KMS-11 (cell line): Measurements from ENCODE around the gene LEFTY2.

Experiments
- H2AFZ ChIP-seq: fragments of 200-600 bp; sonication (generic); 2 replicates; pipeline ENCODE4 v1.6.1; 2016; ENCODE audit warnings: antibody characterized with exemption, mixed run types, low read depth
- H3K27ac ChIP-seq: fragments of 200-600 bp; sonication (generic); 2 replicates; pipeline ENCODE4 v1.6.1; 2016; ENCODE audit warnings: mild to moderate bottlenecking, mixed run types
- H3K27me3 ChIP-seq: fragments of 200-600 bp; sonication (generic); 2 replicates; pipeline ENCODE4 v1.6.1; 2017; ENCODE audit warnings: mild to moderate bottlenecking, low read depth, mixed run types, moderate library complexity; ENCODE audit not compliant: insufficient read depth
- H3K36me3 ChIP-seq: fragments of 200-600 bp; sonication (generic); 2 replicates; pipeline ENCODE4 v1.6.1; 2017; ENCODE audit warnings: mild to moderate bottlenecking, mixed run types; ENCODE audit not compliant: insufficient read depth
- H3K4me1 ChIP-seq: fragments of 200-600 bp; sonication (generic); 2 replicates; pipeline ENCODE4 v1.6.1; 2016; ENCODE audit warnings: mild to moderate bottlenecking, low read depth, mixed run types; ENCODE audit not compliant: poor library complexity, severe bottlenecking
- H3K4me2 ChIP-seq: fragments of 200-600 bp; sonication (generic); 2 replicates; pipeline ENCODE4 v1.7.0; 2016; ENCODE audit warnings: mild to moderate bottlenecking, mixed run types
- H3K4me3 ChIP-seq: fragments of 200-600 bp; sonication (generic); IDR thresholded peaks from 2 replicates; pipeline ENCODE4 v1.6.1; 2017; ENCODE audit warnings: low read depth, low read length, mixed read lengths; ENCODE audit not compliant: insufficient read depth
- H3K79me2 ChIP-seq: fragments of 200-600 bp; sonication (generic); 2 replicates; pipeline ENCODE4 v1.6.1; 2016; ENCODE audit warnings: low read depth, mixed run types; ENCODE audit not compliant: insufficient read depth
- H3K9ac ChIP-seq: fragments of 200-600 bp; sonication (generic); 2 replicates; pipeline ENCODE4 v1.6.1; 2016; ENCODE audit warnings: mild to moderate bottlenecking, mixed run types
- H4K20me1 ChIP-seq: fragments of 200-600 bp; sonication (generic); 2 replicates; pipeline ENCODE4 v1.6.1; 2016; ENCODE audit warnings: mild to moderate bottlenecking, mixed run types; ENCODE audit not compliant: insufficient read depth
- CTCF ChIP-seq: fragments of 200-600 bp; sonication (generic); conservative IDR thresholded peaks from 2 replicates; pipeline ENCODE4 v1.6.1; 2017; ENCODE audit warnings: low read depth, mild to moderate bottlenecking, antibody characterized with exemption, low read length, moderate library complexity, mixed read lengths

Gene LEFTY2

GRCh38 chr1:225918280-225918679, 22.7 kb downstream of the LEFTY2 start:
- no peak for TF ChIP-seq CTCF
- no peak overlapping the region for H3K4me3 ChIP-seq
- no peaks in the 10 kb centered on the region for H3K36me3 ChIP-seq
- H3K4me1 ChIP-seq = peaks cover 42% of the 10 kb centered on the region
- H3K27me3 ChIP-seq = no peaks in the 10 kb centered on the region
- H3K79me2 ChIP-seq = peaks cover 14% of the 10 kb centered on the region
- no peak overlapping the region for H3K4me2 ChIP-seq
- no peaks in the 10 kb centered on the region for H4K20me1 ChIP-seq
- no peak overlapping the region for H2AFZ ChIP-seq
- H3K9ac ChIP-seq = no peak overlapping the region
- no peak overlapping the region for H3K27ac ChIP-seq

GRCh38 chr1:225917536-225917935, 23.5 kb downstream of the LEFTY2 start:
- no peaks in the 10 kb centered on the region for H3K36me3 ChIP-seq
- H3K4me1 ChIP-seq = peaks cover 34% of the 10 kb centered on the region
- H3K9ac ChIP-seq = no peak overlapping the region
- H4K20me1 ChIP-seq = no peaks in the 10 kb centered on the region
- no peak overlapping the region for H3K4me2 ChIP-seq
- no peaks in the 10 kb centered on the region for H3K27me3 ChIP-seq
- peaks cover 7% of the 10 kb centered on the region for H3K79me2 ChIP-seq
- H2AFZ ChIP-seq = no peak overlapping the region
- no peak overlapping the region for H3K4me3 ChIP-seq
- no peak overlapping the region for H3K27ac ChIP-seq
- no peak for TF ChIP-seq CTCF

GRCh38 chr1:225917101-225917500, 23.9 kb downstream of the LEFTY2 start:
- H2AFZ ChIP-seq = no peak overlapping the region
- TF ChIP-seq CTCF = no peak
- H3K27ac ChIP-seq = no peak overlapping the region
- H4K20me1 ChIP-seq = no peaks in the 10 kb centered on the region
- no peak overlapping the region for H3K4me3 ChIP-seq
- H3K9ac ChIP-seq = no peak overlapping the region
- no peak overlapping the region for H3K4me2 ChIP-seq
- peaks cover 30% of the 10 kb centered on the region for H3K4me1 ChIP-seq
- no peaks in the 10 kb centered on the region for H3K27me3 ChIP-seq
- no peaks in the 10 kb centered on the region for H3K36me3 ChIP-seq
- peaks cover 3% of the 10 kb centered on the region; the same call in 1 of the 2 replicates for H3K79me2 ChIP-seq

- no peak for TF ChIP-seq CTCF
- Histone ChIP-seq H3K4me3 (no peak overlapping the region), H3K27ac (no peak overlapping the region), H3K4me2 (no peak overlapping the region), H3K4me1 (peaks cover 17% of the 10 kb centered on the region), H4K20me1 (no peaks in the 10 kb centered on the region), H2AFZ (no peak overlapping the region), H3K9ac (no peak overlapping the region), H3K79me2 (no peaks in the 10 kb centered on the region; the same call in 1 of the 2 replicates), H3K27me3 (no peaks in the 10 kb centered on the region), H3K36me3 (no peaks in the 10 kb centered on the region)
Measured at GRCh38 chr1:225915538-225915991, 25.5 kb downstream of the LEFTY2 start.

- no peak for TF ChIP-seq CTCF
- Histone ChIP-seq H3K4me1 (peaks cover 10% of the 10 kb centered on the region), H3K4me3 (no peak overlapping the region), H3K27me3 (no peaks in the 10 kb centered on the region), H3K27ac (no peak overlapping the region), H2AFZ (no peak overlapping the region), H3K4me2 (no peak overlapping the region), H3K9ac (no peak overlapping the region), H4K20me1 (no peaks in the 10 kb centered on the region), H3K79me2 (no peaks in the 10 kb centered on the region; the same call in 1 of the 2 replicates), H3K36me3 (no peaks in the 10 kb centered on the region)
Measured at GRCh38 chr1:225914947-225915346, 26.1 kb downstream of the LEFTY2 start.
